Measurements from ENCODE around the gene NAPSA. TPM values are rescaled to one million over a fixed set of nuclear protein-coding genes. Genes with fewer than 3 reads are reported as not detected.
A peak's percentile ranks its signal among the peaks of the same experiment; 100 is the strongest.

The NAPSA gene
- polyA plus RNA-seq, 1 donor (not counting 4 experiments of a cell fraction or from before 2014, with no cell fraction given) = 0.94 TPM

- Histone ChIP-seq H3K79me2 (ENCODE audit: control insufficient read depth, insufficient read depth, low read length) (no peaks in the 10 kb centered on the region), H3K9me1 (ENCODE audit: control insufficient read depth, extremely low read depth, insufficient read depth, low read length) (no peaks in the 10 kb centered on the region), H3K4me1 (ENCODE audit: control insufficient read depth, extremely low read depth, insufficient read depth, low read length) (peaks cover 3% of the 10 kb centered on the region), H3K27ac (ENCODE audit: control insufficient read depth, insufficient read depth, low read length) (no peak overlapping the region), H2AFZ (ENCODE audit: control insufficient read depth, low read length) (no peak overlapping the region), H3K9me3 (ENCODE audit: control insufficient read depth, low read depth, low read length) (no peaks in the 10 kb centered on the region), H3K36me3 (ENCODE audit: control insufficient read depth in 2 of 2, extremely low read depth in 1 of 2, insufficient read depth in 2 of 2, low read length in 2 of 2) (no peaks in the 10 kb centered on the region), H3K4me2 (ENCODE audit: control insufficient read depth, extremely low read depth, insufficient read depth, low read depth, low read length) (no peak overlapping the region), H3K4me3 (ENCODE audit: control insufficient read depth in 2 of 3, extremely low read depth in 1 of 3, insufficient read depth in 2 of 3, low read depth in 1 of 3, low read length in 3 of 3) (peak overlapping the region in 1 of 3 experiments; percentile 37), H4K20me1 (ENCODE audit: control insufficient read depth, extremely low read depth, insufficient read depth, low read length) (no peaks in the 10 kb centered on the region), H3K9ac (ENCODE audit: control insufficient read depth, extremely low read depth, insufficient read depth, low read length) (no peak overlapping the region), H3K27me3 (ENCODE audit: control insufficient read depth, extremely low read depth, insufficient read depth, low read length) (peaks cover 4% of the 10 kb centered on the region)
- DNase-seq (ENCODE audit: low read depth, low spot score) (no peak), FAIRE-seq (no peak)
- dilution Hi-C loops (cut with MboI; ENCODE audit: extremely low pct_ligation_motif_present, low sequenced_read_pairs) = no loop called here
- TF ChIP-seq CTCF (optimal IDR thresholded peaks at IDR 0.05 in 1 of 3, IDR thresholded peaks at IDR 0.05 in 1 of 3, conservative IDR thresholded peaks at IDR 0.05 in 1 of 3; ENCODE audit: extremely low read depth in 1 of 3, insufficient read depth in 2 of 3, low read length in 3 of 3) (no peak), EZH2 (IDR thresholded peaks at IDR 0.05; ENCODE audit: low read length) (no peak)
These were observed 6.7 kb downstream of the NAPSA start for GRCh38 chr19:50358483-50359327.

GRCh38 chr19:50357178-50358100 is 8.0 kb downstream of the NAPSA start:
- Histone ChIP-seq H3K9ac (ENCODE audit: control insufficient read depth, extremely low read depth, insufficient read depth, low read length) (no peak overlapping the region), H2AFZ (ENCODE audit: control insufficient read depth, low read length) (peak overlapping the region; percentile 79), H3K27me3 (ENCODE audit: control insufficient read depth, extremely low read depth, insufficient read depth, low read length) (peaks cover 4% of the 10 kb centered on the region), H4K20me1 (ENCODE audit: control insufficient read depth, extremely low read depth, insufficient read depth, low read length) (no peaks in the 10 kb centered on the region), H3K9me3 (ENCODE audit: control insufficient read depth, low read depth, low read length) (no peaks in the 10 kb centered on the region), H3K9me1 (ENCODE audit: control insufficient read depth, extremely low read depth, insufficient read depth, low read length) (no peaks in the 10 kb centered on the region), H3K27ac (ENCODE audit: control insufficient read depth, insufficient read depth, low read length) (no peak overlapping the region), H3K4me2 (ENCODE audit: control insufficient read depth, extremely low read depth, insufficient read depth, low read depth, low read length) (peak overlapping the region; percentile 70), H3K4me1 (ENCODE audit: control insufficient read depth, extremely low read depth, insufficient read depth, low read length) (peaks cover 3% of the 10 kb centered on the region), H3K36me3 (ENCODE audit: control insufficient read depth in 2 of 2, extremely low read depth in 1 of 2, insufficient read depth in 2 of 2, low read length in 2 of 2) (no peaks in the 10 kb centered on the region), H3K79me2 (ENCODE audit: control insufficient read depth, insufficient read depth, low read length) (no peaks in the 10 kb centered on the region), H3K4me3 (ENCODE audit: control insufficient read depth in 2 of 3, extremely low read depth in 1 of 3, insufficient read depth in 2 of 3, low read depth in 1 of 3, low read length in 3 of 3) (peak overlapping the region; percentile 16 to 51 (median 24))
- FAIRE-seq (no peak), DNase-seq (ENCODE audit: low read depth, low spot score) (no peak)
- dilution Hi-C loops (cut with MboI; ENCODE audit: extremely low pct_ligation_motif_present, low sequenced_read_pairs) = no loop called here
- TF ChIP-seq CTCF (optimal IDR thresholded peaks at IDR 0.05 in 1 of 3, IDR thresholded peaks at IDR 0.05 in 1 of 3, conservative IDR thresholded peaks at IDR 0.05 in 1 of 3; ENCODE audit: extremely low read depth in 1 of 3, insufficient read depth in 2 of 3, low read length in 3 of 3) (peak; percentile 66 to 81 (median 77)), EZH2 (IDR thresholded peaks at IDR 0.05; ENCODE audit: low read length) (no peak)
